K562 (cell line): ENCODE results near the gene DPH7. TPM values are rescaled to one million over a fixed set of nuclear protein-coding genes. Genes with fewer than 3 reads are reported as not detected.

Source experiments
- CTBP1 ChIP-seq: fragments of 450-650 bp; IDR thresholded peaks from 2 replicates; pipeline ENCODE4 v1.6.1; 2016; ENCODE audit warnings: borderline replicate concordance
- MXI1 ChIP-seq: IDR thresholded peaks from 2 replicates; pipeline ENCODE4 v1.6.1; 2011; ENCODE audit warnings: low read depth, mild to moderate bottlenecking, improper control_type of control experiment, low read length
- MYBL2 ChIP-seq, 2 experiments: fragments of 450-650 bp in 1 of 2; sonication (generic) in 1 of 2; formaldehyde crosslinking in 1 of 2; IDR thresholded peaks; 2 replicates each; pipeline versions ENCODE4 v1.6.1 to v1.8.1; 2017 to 2022; ENCODE audit warnings: borderline replicate concordance in 1 of 2, inconsistent platforms in 1 of 2, low read depth in 1 of 2, mild to moderate bottlenecking in 1 of 2, missing genetic modification reagents in 1 of 2, moderate library complexity in 1 of 2
- MYC ChIP-seq, 2 experiments: fragments of 250-450 bp in 1 of 2; sonication (Bioruptor Pico) in 1 of 2; IDR thresholded peaks; 2 replicates each; pipeline versions ENCODE4 v1.5.1 to v1.6.1; 2012 to 2021; ENCODE audit warnings: low read depth in 2 of 2, borderline replicate concordance in 1 of 2, improper control_type of control experiment in 1 of 2, low read length in 1 of 2, mild to moderate bottlenecking in 1 of 2, moderate library complexity in 1 of 2
- NRF1 ChIP-seq, 2 experiments: fragments of 450-650 bp; IDR thresholded peaks in 1 of 2; conservative IDR thresholded peaks in 1 of 2; 2 replicates each; pipeline ENCODE4 v1.6.1; 2014; ENCODE audit warnings: mild to moderate bottlenecking in 2 of 2
- RCOR1 ChIP-seq, 2 experiments: IDR thresholded peaks; 2 replicates each; pipeline ENCODE4 v1.6.1; 2012; ENCODE audit warnings: low read depth in 2 of 2, low read length in 2 of 2, borderline replicate concordance in 1 of 2, improper control_type of control experiment in 1 of 2
- SAP30 ChIP-seq: fragments of 200-600 bp; sonication (generic); IDR thresholded peaks from 2 replicates; pipeline ENCODE4 v1.6.1; 2012; ENCODE audit warnings: borderline replicate concordance, low read depth, mild to moderate bottlenecking, moderate library complexity, low read length, control low read depth, inconsistent platforms; ENCODE audit not compliant: insufficient read depth, poor library complexity, severe bottlenecking
- SMARCB1 ChIP-seq: IDR thresholded peaks from 2 replicates; pipeline ENCODE4 v1.6.1; 2011; ENCODE audit warnings: improper control_type of control experiment, low read depth; ENCODE audit not compliant: insufficient read length
- YY1 ChIP-seq, 3 experiments: IDR thresholded peaks; 2 replicates each; pipeline ENCODE4 v1.6.1; 2011; ENCODE audit warnings: low read length in 2 of 3, mild to moderate bottlenecking in 2 of 3, moderate library complexity in 2 of 3, borderline replicate concordance in 1 of 3, control low read depth in 1 of 3, low read depth in 1 of 3; ENCODE audit not compliant: insufficient read depth in 3 of 3, insufficient replicate concordance in 2 of 3, control insufficient read depth in 1 of 3, insufficient read length in 1 of 3; ENCODE audit errors: extremely low read depth in 1 of 3
- polyA plus RNA-seq, 8 experiments: library from polyadenylated mRNA; depleted of rRNA in 4 of 8; stranded (reverse) in 5 of 8; unstranded in 3 of 8; fragments of >200 nt; fragmentation: Nextera tagmentation in 2 of 8; fragmentation: Illumina TruSeq in 1 of 8; extraction: Ambion mirVana in 2 of 8; extraction: Trizol in 1 of 8; gene quantifications; 2 replicates each; pipeline versions ENCODE4 v1.2.1 to v1.2.3, GENCODE V29; 2011 to 2014; ENCODE audit warnings: inconsistent platforms in 1 of 8, missing spikeins in 1 of 8
- total RNA-seq, 7 experiments: library from RNA; depleted of rRNA in 6 of 7; stranded (reverse); fragments of >200 nt in 6 of 7; fragmentation: Illumina TruSeq in 2 of 7; extraction: Trizol in 2 of 7; gene quantifications; 2 replicates each; pipeline versions ENCODE4 v1.2.1 to v1.2.3, GENCODE V29; 2011 to 2021; ENCODE audit warnings: low replicate concordance in 1 of 7
- TF ChIP-seq, protein P1 (sequence below), 2 experiments: fragments of 450-650 bp; formaldehyde crosslinking in 1 of 2; IDR thresholded peaks; 2 replicates each; pipeline versions ENCODE4 v1.4.0 to v1.6.1; 2014 to 2020; ENCODE audit warnings: mild to moderate bottlenecking in 2 of 2, borderline replicate concordance in 1 of 2, low read depth in 1 of 2
- TF ChIP-seq, protein P2 (sequence below): sonication (generic); formaldehyde crosslinking; IDR thresholded peaks from 2 replicates; pipeline ENCODE4 v1.9.0; 2022; ENCODE audit warnings: mild to moderate bottlenecking, missing genetic modification reagents
- TF ChIP-seq, protein P3 (sequence below), 3 experiments: IDR thresholded peaks in 2 of 3; conservative IDR thresholded peaks in 1 of 3; 2 replicates each; pipeline ENCODE4 v1.5.1; 2011 to 2012; ENCODE audit warnings: low read length in 3 of 3, mild to moderate bottlenecking in 3 of 3, control low read depth in 2 of 3, improper control_type of control experiment in 1 of 3, inconsistent platforms in 1 of 3, low read depth in 1 of 3, mixed read lengths in 1 of 3, moderate library complexity in 1 of 3; ENCODE audit not compliant: insufficient read depth in 2 of 3

The DPH7 gene
- total and polyA plus RNA-seq, 9 of the 15 experiments (the other 6 are each of a cell fraction or from before 2014, with no cell fraction given): 13.9 to 68.6 (median 41.3) TPM

- TF ChIP-seq, protein P1, sequence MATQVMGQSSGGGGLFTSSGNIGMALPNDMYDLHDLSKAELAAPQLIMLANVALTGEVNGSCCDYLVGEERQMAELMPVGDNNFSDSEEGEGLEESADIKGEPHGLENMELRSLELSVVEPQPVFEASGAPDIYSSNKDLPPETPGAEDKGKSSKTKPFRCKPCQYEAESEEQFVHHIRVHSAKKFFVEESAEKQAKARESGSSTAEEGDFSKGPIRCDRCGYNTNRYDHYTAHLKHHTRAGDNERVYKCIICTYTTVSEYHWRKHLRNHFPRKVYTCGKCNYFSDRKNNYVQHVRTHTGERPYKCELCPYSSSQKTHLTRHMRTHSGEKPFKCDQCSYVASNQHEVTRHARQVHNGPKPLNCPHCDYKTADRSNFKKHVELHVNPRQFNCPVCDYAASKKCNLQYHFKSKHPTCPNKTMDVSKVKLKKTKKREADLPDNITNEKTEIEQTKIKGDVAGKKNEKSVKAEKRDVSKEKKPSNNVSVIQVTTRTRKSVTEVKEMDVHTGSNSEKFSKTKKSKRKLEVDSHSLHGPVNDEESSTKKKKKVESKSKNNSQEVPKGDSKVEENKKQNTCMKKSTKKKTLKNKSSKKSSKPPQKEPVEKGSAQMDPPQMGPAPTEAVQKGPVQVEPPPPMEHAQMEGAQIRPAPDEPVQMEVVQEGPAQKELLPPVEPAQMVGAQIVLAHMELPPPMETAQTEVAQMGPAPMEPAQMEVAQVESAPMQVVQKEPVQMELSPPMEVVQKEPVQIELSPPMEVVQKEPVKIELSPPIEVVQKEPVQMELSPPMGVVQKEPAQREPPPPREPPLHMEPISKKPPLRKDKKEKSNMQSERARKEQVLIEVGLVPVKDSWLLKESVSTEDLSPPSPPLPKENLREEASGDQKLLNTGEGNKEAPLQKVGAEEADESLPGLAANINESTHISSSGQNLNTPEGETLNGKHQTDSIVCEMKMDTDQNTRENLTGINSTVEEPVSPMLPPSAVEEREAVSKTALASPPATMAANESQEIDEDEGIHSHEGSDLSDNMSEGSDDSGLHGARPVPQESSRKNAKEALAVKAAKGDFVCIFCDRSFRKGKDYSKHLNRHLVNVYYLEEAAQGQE (IDR thresholded peaks at IDR 0.05; ENCODE audit: borderline replicate concordance): peak; percentile 33; the same call in 1 of the 2 replicates
- TF ChIP-seq, protein P1 (CRISPR knock-in tag; IDR thresholded peaks at IDR 0.05; ENCODE audit: low read depth): no peak
- peak; percentile 77 for TF ChIP-seq MYC (IDR thresholded peaks at IDR 0.05; ENCODE audit: low read depth, low read length)
- no peak for TF ChIP-seq MYC (CRISPR knock-in tag; IDR thresholded peaks at IDR 0.05; ENCODE audit: borderline replicate concordance, low read depth)
- peak; percentile 59; the same call in 1 of the 2 replicates for TF ChIP-seq CTBP1
- TF ChIP-seq, protein P2, sequence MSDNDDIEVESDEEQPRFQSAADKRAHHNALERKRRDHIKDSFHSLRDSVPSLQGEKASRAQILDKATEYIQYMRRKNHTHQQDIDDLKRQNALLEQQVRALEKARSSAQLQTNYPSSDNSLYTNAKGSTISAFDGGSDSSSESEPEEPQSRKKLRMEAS: peak; percentile 88
- TF ChIP-seq MXI1: peak; percentile 79; the same call in 1 of the 2 replicates
- TF ChIP-seq, protein P3, sequence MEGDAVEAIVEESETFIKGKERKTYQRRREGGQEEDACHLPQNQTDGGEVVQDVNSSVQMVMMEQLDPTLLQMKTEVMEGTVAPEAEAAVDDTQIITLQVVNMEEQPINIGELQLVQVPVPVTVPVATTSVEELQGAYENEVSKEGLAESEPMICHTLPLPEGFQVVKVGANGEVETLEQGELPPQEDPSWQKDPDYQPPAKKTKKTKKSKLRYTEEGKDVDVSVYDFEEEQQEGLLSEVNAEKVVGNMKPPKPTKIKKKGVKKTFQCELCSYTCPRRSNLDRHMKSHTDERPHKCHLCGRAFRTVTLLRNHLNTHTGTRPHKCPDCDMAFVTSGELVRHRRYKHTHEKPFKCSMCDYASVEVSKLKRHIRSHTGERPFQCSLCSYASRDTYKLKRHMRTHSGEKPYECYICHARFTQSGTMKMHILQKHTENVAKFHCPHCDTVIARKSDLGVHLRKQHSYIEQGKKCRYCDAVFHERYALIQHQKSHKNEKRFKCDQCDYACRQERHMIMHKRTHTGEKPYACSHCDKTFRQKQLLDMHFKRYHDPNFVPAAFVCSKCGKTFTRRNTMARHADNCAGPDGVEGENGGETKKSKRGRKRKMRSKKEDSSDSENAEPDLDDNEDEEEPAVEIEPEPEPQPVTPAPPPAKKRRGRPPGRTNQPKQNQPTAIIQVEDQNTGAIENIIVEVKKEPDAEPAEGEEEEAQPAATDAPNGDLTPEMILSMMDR (IDR thresholded peaks at IDR 0.05 in 2 of 3, conservative IDR thresholded peaks at IDR 0.05 in 1 of 3; ENCODE audit: insufficient read depth in 2 of 3, low read depth in 1 of 3, low read length in 3 of 3): 0 out of 6 replicates have a peak, but pooled peaks of 1 of the 3 experiments have one; percentile 3
- no peak for TF ChIP-seq MYBL2 (IDR thresholded peaks at IDR 0.05; ENCODE audit: low read depth)
- TF ChIP-seq MYBL2 (CRISPR knock-in tag; IDR thresholded peaks at IDR 0.05; ENCODE audit: borderline replicate concordance): no peak
- TF ChIP-seq SMARCB1: no peak
- peak; percentile 41 for TF ChIP-seq SAP30
- 0 out of 4 replicates have a peak, but pooled peaks of 1 of the 2 experiments have one; percentile 17 for TF ChIP-seq NRF1 (conservative IDR thresholded peaks at IDR 0.05 in 1 of 2, IDR thresholded peaks at IDR 0.05 in 1 of 2)
- TF ChIP-seq YY1 (IDR thresholded peaks at IDR 0.05; ENCODE audit: borderline replicate concordance in 1 of 3, control insufficient read depth in 1 of 3, extremely low read depth in 1 of 3, insufficient read depth in 3 of 3, insufficient read length in 1 of 3, insufficient replicate concordance in 2 of 3, low read depth in 1 of 3, low read length in 2 of 3): no peak
- TF ChIP-seq RCOR1 (IDR thresholded peaks at IDR 0.05; ENCODE audit: borderline replicate concordance in 1 of 2, low read depth in 2 of 2, low read length in 2 of 2): peak in 1 of 2 experiments; percentile 62; a peak in 2 of 4 replicates
Observed at GRCh38 chr9:137550231-137550621, 28.5 kb downstream of the DPH7 start, which contains the start of gene PNPLA7 (continued).
